Lower leg skin (tissue), 4 donors: Measurements from ENCODE around the gene DLGAP4. TPM values are rescaled to one million over a fixed set of nuclear protein-coding genes. Genes with fewer than 3 reads are reported as not detected.

ENCODE experiments used
- DNase-seq, 2 donors: peaks; one replicate each; pipeline ENCODE4 v3.0.0-alpha.2; 2019; ENCODE audit warnings: low spot score in 2 of 2
- H3K4me3 ChIP-seq: fragments of 200-600 bp; sonication (generic); 2 replicates; pipeline ENCODE4 v1.5.1; 2017; ENCODE audit warnings: mild to moderate bottlenecking, low read depth; ENCODE audit not compliant: poor library complexity, severe bottlenecking
- CTCF ChIP-seq, 3 donors: fragments of 450-650 bp; IDR thresholded peaks; one replicate each; pipeline ENCODE4 v1.5.1; 2016; ENCODE audit warnings: antibody characterized with exemption in 3 of 3, mild to moderate bottlenecking in 3 of 3, moderate library complexity in 2 of 3
- POLR2A ChIP-seq, 2 donors: fragments of 450-650 bp; IDR thresholded peaks; one replicate each; pipeline ENCODE4 v1.6.1; 2016 to 2017; ENCODE audit warnings: antibody characterized with exemption in 2 of 2, mild to moderate bottlenecking in 1 of 2, moderate library complexity in 1 of 2
- WGBS, 2 donors: methylation state at CpG; one replicate each; pipeline ENCODE4 v1.1.5; 2018; 5-methylcytosine and 5-hydroxymethylcytosine counted together
- intact Hi-C: fragments of 100-400 bp; cut with DNase I; formaldehyde crosslinking; loops from one replicate; pipeline ENCODE4 v1.15.0; 2023; ENCODE audit warnings: low total_unique reads
- total RNA-seq, 4 donors: library from RNA; depleted of rRNA; stranded (reverse); fragments of >200 nt; gene quantifications; one replicate each; pipeline ENCODE4 v1.1.0, GENCODE V29; 2016

The DLGAP4 gene
- total RNA-seq, 4 donors from 2014 or later: 75.9 to 162 (median 87.7) TPM

GRCh38 chr20:36315545-36316351, 9.6 kb downstream of the DLGAP4 start:
- TF ChIP-seq CTCF (IDR thresholded peaks at IDR 0.05) (no peak), POLR2A (IDR thresholded peaks at IDR 0.05) (no peak)
- H3K4me3 ChIP-seq: no peak overlapping the region
- 58 to 59% methylated on average over 11 of the region's 11 CpGs for WGBS, 2 donors
- intact Hi-C loops: no loop called here
- DNase-seq: peak in 1 of 2 donors; percentile 76

GRCh38 chr20:36317675-36318074, 11.5 kb downstream of the DLGAP4 start:
- no peak for DNase-seq
- intact Hi-C loops: no loop called here
- WGBS, 2 donors: 65 to 85% methylated on average over 3 of the region's 3 CpGs
- no peak for TF ChIP-seq CTCF (IDR thresholded peaks at IDR 0.05)
- TF ChIP-seq POLR2A (IDR thresholded peaks at IDR 0.05): no peak
- no peak overlapping the region for H3K4me3 ChIP-seq

- no peak for DNase-seq
- no peak for TF ChIP-seq POLR2A (IDR thresholded peaks at IDR 0.05)
- no peak for TF ChIP-seq CTCF (IDR thresholded peaks at IDR 0.05)
- no peak overlapping the region for H3K4me3 ChIP-seq
- 60 to 69% methylated on average over 3 of the region's 3 CpGs for WGBS, 2 donors
- intact Hi-C loops: no loop called here
These were observed 12.0 kb downstream of the DLGAP4 start for GRCh38 chr20:36318166-36318565.

GRCh38 chr20:36319356-36320260, 13.5 kb downstream of the DLGAP4 start:
- no peak overlapping the region for H3K4me3 ChIP-seq
- 55 to 75% methylated on average over 7 to 12 of the region's 12 CpGs for WGBS, 2 donors
- TF ChIP-seq POLR2A (IDR thresholded peaks at IDR 0.05): no peak
- TF ChIP-seq CTCF (IDR thresholded peaks at IDR 0.05): no peak
- no peak for DNase-seq
- intact Hi-C loops: no loop called here

- 63 to 74% methylated on average over 8 of the region's 8 CpGs for WGBS, 2 donors
- no peak overlapping the region for H3K4me3 ChIP-seq
- TF ChIP-seq POLR2A (IDR thresholded peaks at IDR 0.05) (no peak), CTCF (IDR thresholded peaks at IDR 0.05) (no peak)
- intact Hi-C loops: no loop called here
- no peak for DNase-seq
These were observed 14.2 kb downstream of the DLGAP4 start for GRCh38 chr20:36320261-36320897.
